HG02870 (cell line): ENCODE results near the gene ALOX12B.
"Not testable (repeated sequence)": the region's sequence is repeated elsewhere in the genome, so short reads cannot be mapped to it uniquely, and the experiment has no call there.

Experiments used
- ATAC-seq: cut with Tn5 transposase; IDR thresholded peaks from one replicate; pipeline ENCODE4 v1.9.1; 2021; ENCODE audit warnings: mild to moderate bottlenecking, moderate library complexity; ENCODE audit not compliant: unreplicated experiment

Gene ALOX12B

GRCh38 chr17:8046929-8047768 is 40.4 kb downstream of the ALOX12B start:
- ATAC-seq, result no peak

- ATAC-seq, result no peak
These were observed 41.1 kb downstream of the ALOX12B start for GRCh38 chr17:8046306-8046928.

- ATAC-seq, result no peak
These were observed 42.4 kb downstream of the ALOX12B start for GRCh38 chr17:8044819-8045810.

DNA sequence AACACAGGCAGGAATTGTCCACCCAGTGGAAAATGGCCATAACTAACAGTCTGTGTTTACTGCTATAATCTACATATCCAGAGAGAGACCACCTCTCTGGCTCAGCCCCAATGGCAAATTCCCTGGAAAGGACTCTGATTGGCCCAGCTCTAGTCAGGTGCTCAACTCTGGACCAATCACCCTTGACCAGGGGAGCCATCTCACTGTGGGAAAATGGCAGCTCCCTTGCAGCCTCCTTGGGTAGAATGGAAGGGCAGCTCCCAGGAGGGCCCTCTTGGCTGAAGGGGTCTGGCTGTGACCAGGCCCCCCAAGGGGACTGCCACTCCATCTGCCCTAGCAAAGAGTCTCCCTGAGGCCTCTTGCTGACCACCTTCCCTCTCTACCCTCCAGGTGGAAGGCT is 45.5 kb downstream of the ALOX12B start:
- no peak for ATAC-seq

DNA sequence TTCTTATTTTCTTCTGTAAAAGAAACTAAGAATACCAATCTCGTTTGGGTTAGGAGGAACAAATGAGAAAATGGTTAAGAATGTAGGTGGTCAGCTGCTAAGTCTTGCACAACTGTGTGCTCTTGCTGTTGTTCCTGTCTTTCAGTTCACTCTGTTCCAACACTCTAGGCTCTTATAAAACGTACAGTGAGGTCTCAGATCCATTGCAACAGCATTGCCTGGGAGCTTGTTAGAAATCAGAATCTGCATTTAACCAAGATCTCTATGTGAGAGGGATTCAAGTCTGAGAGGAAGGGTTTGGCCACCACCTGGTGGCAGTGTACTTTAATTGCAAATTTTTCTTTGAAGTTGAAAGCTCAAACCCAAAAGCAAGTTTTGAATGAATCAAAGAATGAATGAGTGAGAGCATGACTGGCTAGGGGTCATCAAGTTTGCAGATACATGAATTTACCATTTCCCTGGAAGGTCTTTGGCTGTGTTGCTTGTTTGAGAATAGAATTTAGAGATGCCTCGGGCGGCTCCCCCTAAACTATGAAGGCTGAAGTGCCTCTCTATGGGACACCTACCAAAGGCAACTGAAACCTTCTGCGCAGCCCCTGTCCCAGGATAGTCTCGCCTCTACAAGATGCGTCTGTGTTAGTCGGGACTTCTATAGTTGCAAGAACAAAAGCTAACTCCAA is 46.1 kb downstream of the ALOX12B start:
- ATAC-seq, result no peak

DNA sequence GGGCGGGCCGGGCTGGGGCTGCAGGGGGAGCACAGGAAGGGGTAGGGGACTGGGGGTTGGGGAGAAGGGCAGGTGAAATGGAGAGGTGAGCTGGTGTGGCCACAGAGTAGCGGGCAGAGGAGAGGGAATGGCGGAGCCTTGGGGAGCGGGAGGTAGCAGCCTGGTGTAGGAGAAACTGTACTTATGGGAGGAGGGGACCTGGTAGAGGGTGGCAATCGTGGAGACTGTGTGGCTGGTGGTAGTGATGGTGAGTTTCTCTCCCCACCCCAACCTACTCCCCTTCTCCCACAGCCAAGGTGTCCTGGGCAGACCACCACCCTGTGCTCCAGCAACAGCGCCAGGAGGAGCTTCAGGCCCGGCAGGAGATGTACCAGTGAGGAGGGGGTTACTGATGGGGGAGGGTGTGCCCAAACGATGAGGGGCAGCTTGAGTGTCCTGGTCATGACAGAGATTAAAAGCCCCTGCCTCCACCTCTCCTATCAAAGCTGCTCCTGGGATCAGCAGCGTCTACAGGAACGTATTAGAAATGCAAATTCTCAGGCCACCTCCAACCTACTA is 47.8 kb downstream of the ALOX12B start:
- ATAC-seq, result no peak

DNA sequence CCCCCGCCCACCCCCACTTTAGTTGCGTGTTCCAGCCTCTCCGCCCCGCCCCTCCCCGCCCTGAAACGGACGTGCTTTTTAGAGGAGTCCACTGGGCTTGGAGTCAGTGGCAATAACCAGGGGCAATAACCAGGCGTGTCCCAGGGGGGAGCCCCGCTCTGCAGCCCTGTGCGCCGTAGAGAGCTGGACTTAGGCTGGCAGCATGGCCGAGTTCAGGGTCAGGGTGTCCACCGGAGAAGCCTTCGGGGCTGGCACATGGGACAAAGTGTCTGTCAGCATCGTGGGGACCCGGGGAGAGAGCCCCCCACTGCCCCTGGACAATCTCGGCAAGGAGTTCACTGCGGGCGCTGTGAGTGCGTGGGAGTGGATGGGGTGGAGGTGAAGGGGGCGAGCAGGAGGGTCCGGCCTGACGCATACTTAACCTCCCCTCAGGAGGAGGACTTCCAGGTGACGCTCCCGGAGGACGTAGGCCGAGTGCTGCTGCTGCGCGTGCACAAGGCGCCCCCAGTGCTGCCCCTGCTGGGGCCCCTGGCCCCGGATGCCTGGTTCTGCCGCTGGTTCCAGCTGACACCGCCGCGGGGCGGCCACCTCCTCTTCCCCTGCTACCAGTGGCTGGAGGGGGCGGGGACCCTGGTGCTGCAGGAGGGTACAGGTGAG is 48.4 kb downstream of the ALOX12B start, which contains the start of gene ALOX15B:
ALOX15B (plus strand) TSS at position 106 of the 657 bp plus-strand sequence; CDS start at position 203, 97 bp downstream.
- ATAC-seq, result no peak

- no peak for ATAC-seq
These were observed 55.1 kb downstream of the ALOX12B start for GRCh38 chr17:8032442-8032841.

GRCh38 chr17:8031950-8032349 is 55.6 kb downstream of the ALOX12B start:
- ATAC-seq, result no peak

GRCh38 chr17:8031261-8031661 is 56.3 kb downstream of the ALOX12B start:
- ATAC-seq, result no peak

GRCh38 chr17:8029121-8029520 is 58.4 kb downstream of the ALOX12B start:
- no peak for ATAC-seq

DNA sequence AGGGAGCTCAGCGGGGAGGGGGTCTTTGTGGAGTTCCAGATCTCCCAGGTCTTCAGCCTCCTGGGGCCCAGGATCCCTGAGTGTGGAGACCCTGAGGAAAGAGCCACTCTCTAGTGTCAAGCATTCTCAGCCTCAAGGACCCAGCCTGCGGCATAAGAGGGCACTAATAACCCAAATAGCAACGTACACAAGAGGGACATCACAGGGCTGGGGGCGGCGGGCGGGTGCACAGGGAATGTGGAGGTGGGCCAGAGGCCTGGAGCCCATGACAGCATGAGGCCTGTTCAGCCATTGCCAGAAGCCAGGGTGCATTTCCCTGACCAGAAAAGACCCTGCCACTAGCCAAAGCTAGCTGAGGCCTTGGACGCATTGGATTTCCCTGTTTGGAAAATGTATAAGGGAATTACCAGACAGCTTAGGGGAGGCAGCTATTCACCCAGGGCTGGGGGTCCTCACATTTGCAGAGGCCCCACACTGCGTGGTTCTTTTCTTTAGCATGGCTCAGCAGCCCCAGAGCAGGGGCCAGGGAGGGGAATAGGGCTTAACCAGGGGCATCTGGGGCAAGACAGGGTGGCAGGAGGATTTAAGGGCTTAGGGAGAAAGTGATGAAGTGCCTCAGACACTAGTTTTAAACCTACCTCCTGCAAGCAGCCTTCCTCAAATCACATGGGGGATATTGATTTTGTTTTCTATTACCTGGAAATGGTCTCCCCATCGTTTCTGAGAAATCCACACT is 62.2 kb downstream of the ALOX12B start:
- ATAC-seq, result no peak

DNA sequence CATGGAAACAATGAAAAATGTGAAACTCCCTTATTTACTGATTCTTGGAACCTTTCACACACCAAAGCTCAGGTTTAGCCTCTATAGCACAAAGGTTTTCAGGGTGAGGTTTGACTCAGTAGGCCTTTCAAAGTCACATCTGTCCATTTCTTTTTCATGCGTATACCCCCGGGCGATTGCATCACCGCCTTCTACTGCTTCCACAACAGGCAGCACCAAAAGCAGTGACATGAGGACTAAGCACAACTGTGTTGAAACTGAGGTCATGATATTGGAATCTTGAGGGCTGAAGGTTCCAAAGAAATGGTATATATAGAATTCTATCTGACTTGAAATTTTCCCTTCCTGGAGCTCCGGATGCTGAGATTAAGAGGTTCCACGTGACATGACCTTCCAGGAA is 63.4 kb downstream of the ALOX12B start:
- not testable (repeated sequence) for ATAC-seq
